HEK293 (cell line): Measurements from ENCODE around the gene GAS7.

Experiments used
- AEBP2 ChIP-seq: fragments of 450-650 bp; formaldehyde crosslinking; IDR thresholded peaks from 2 replicates; pipeline ENCODE4 v1.5.1; 2016; ENCODE audit warnings: missing biosample characterization, missing genetic modification characterization, borderline replicate concordance
- ZBTB11 ChIP-seq: fragments of 450-650 bp; formaldehyde crosslinking; conservative IDR thresholded peaks from 2 replicates; pipeline ENCODE4 v1.5.1; 2016; ENCODE audit warnings: low read depth, missing biosample characterization, missing genetic modification characterization
- ZBTB21 ChIP-seq: fragments of 450-650 bp; formaldehyde crosslinking; IDR thresholded peaks from 2 replicates; pipeline ENCODE4 v1.5.1; 2017; ENCODE audit warnings: missing biosample characterization, missing genetic modification characterization
- ZBTB8A ChIP-seq: fragments of 450-650 bp; formaldehyde crosslinking; IDR thresholded peaks from 2 replicates; pipeline ENCODE4 v1.5.1; 2016; ENCODE audit warnings: missing biosample characterization, missing genetic modification characterization
- ZNF140 ChIP-seq: fragments of 450-650 bp; formaldehyde crosslinking; IDR thresholded peaks from 2 replicates; pipeline ENCODE4 v1.5.1; 2016; ENCODE audit warnings: missing biosample characterization, missing genetic modification characterization
- ZNF19 ChIP-seq: fragments of 450-650 bp; formaldehyde crosslinking; IDR thresholded peaks from 2 replicates; pipeline ENCODE4; 2016; ENCODE audit warnings: missing biosample characterization, missing genetic modification characterization, low read depth
- ZNF223 ChIP-seq: fragments of 450-650 bp; formaldehyde crosslinking; IDR thresholded peaks from 2 replicates; pipeline ENCODE4 v1.5.1; 2016; ENCODE audit warnings: missing biosample characterization, missing genetic modification characterization
- ZNF266 ChIP-seq: fragments of 450-650 bp; formaldehyde crosslinking; IDR thresholded peaks from 2 replicates; pipeline ENCODE4 v1.5.1; 2016; ENCODE audit warnings: missing biosample characterization, missing genetic modification characterization, low read depth
- ZNF426 ChIP-seq: fragments of 450-650 bp; formaldehyde crosslinking; IDR thresholded peaks from 2 replicates; pipeline ENCODE4 v1.5.1; 2017; ENCODE audit warnings: missing biosample characterization, missing genetic modification characterization, mild to moderate bottlenecking, inconsistent platforms, moderate library complexity
- ZNF510 ChIP-seq: fragments of 450-650 bp; formaldehyde crosslinking; IDR thresholded peaks from 2 replicates; pipeline ENCODE4 v1.5.1; 2018; ENCODE audit warnings: mild to moderate bottlenecking, missing genetic modification characterization, missing biosample characterization; ENCODE audit not compliant: insufficient replicate concordance
- ZNF514 ChIP-seq: fragments of 450-650 bp; formaldehyde crosslinking; IDR thresholded peaks from 2 replicates; pipeline ENCODE4 v1.5.1; 2016; ENCODE audit warnings: missing biosample characterization, missing genetic modification characterization
- ZNF518A ChIP-seq: fragments of 450-650 bp; formaldehyde crosslinking; conservative IDR thresholded peaks from 2 replicates; pipeline ENCODE4 v1.5.1; 2016; ENCODE audit warnings: low read depth, missing biosample characterization, missing genetic modification characterization
- ZNF558 ChIP-seq: fragments of 450-650 bp; formaldehyde crosslinking; IDR thresholded peaks from 2 replicates; pipeline ENCODE4 v1.5.1; 2016; ENCODE audit warnings: missing biosample characterization, missing genetic modification characterization
- ZNF560 ChIP-seq: fragments of 450-650 bp; formaldehyde crosslinking; IDR thresholded peaks from 2 replicates; pipeline ENCODE4 v1.5.1; 2017; ENCODE audit warnings: missing biosample characterization, missing genetic modification characterization, borderline replicate concordance
- ZNF654 ChIP-seq: fragments of 450-650 bp; formaldehyde crosslinking; IDR thresholded peaks from 2 replicates; pipeline ENCODE4 v1.5.1; 2016; ENCODE audit warnings: low read depth, missing biosample characterization, missing genetic modification characterization
- ZNF664 ChIP-seq: fragments of 450-650 bp; formaldehyde crosslinking; IDR thresholded peaks from 2 replicates; pipeline ENCODE4 v1.5.1; 2016; ENCODE audit warnings: missing biosample characterization, missing genetic modification characterization
- ZNF704 ChIP-seq: fragments of 450-650 bp; formaldehyde crosslinking; IDR thresholded peaks from 2 replicates; pipeline ENCODE4 v1.5.1; 2016; ENCODE audit warnings: missing biosample characterization, missing genetic modification characterization
- ZNF791 ChIP-seq: fragments of 450-650 bp; formaldehyde crosslinking; IDR thresholded peaks from 2 replicates; pipeline ENCODE4 v1.5.1; 2016; ENCODE audit warnings: missing biosample characterization, missing genetic modification characterization

Gene GAS7

GRCh38 chr17:10016958-10017570 is 181.3 kb downstream of the GAS7 start (continued):
- 0 out of 2 replicates have a peak, but pooled peaks have one; percentile 56 for TF ChIP-seq ZNF514 (tag by site-specific recombination)
- 0 out of 2 replicates have a peak, but pooled peaks have one; percentile 30 for TF ChIP-seq ZNF704 (tag by site-specific recombination)
- peak; percentile 83 for TF ChIP-seq ZNF510 (tag by site-specific recombination)
- peak; percentile 50 for TF ChIP-seq ZBTB11
- 0 out of 2 replicates have a peak, but pooled peaks have one; percentile 39 for TF ChIP-seq ZNF664 (tag by site-specific recombination)
- TF ChIP-seq ZBTB21 (tag by site-specific recombination): peak; percentile 35; the same call in 1 of the 2 replicates
- 0 out of 2 replicates have a peak, but pooled peaks have one; percentile 12 for TF ChIP-seq AEBP2 (tag by site-specific recombination)
- TF ChIP-seq ZNF19 (tag by site-specific recombination): peak; percentile 33; the same call in 1 of the 2 replicates
- TF ChIP-seq ZNF791: 0 out of 2 replicates have a peak, but pooled peaks have one; percentile 35
- TF ChIP-seq ZBTB8A (tag by site-specific recombination): peak; percentile 75
- peak; percentile 84 for TF ChIP-seq ZNF140 (tag by site-specific recombination)
- TF ChIP-seq ZNF518A (tag by site-specific recombination): peak; percentile 88
- TF ChIP-seq ZNF654 (tag by site-specific recombination): peak; percentile 27
- peak; percentile 80 for TF ChIP-seq ZNF558
- TF ChIP-seq ZNF266 (tag by site-specific recombination): peak; percentile 72
- TF ChIP-seq ZNF426: peak; percentile 80
- TF ChIP-seq ZNF560 (tag by site-specific recombination): peak; percentile 57; the same call in 1 of the 2 replicates
- TF ChIP-seq ZNF223 (tag by site-specific recombination): 0 out of 2 replicates have a peak, but pooled peaks have one; percentile 36
